A549 (cell line): ENCODE results near the gene RFT1. TPM values are rescaled to one million over a fixed set of nuclear protein-coding genes. Genes with fewer than 3 reads are reported as not detected.

Experiments
- ATAC-seq, 2 experiments: fragments of 200-7000 bp in 1 of 2; fragments of >200 bp in 1 of 2; cut with Nextera tagmentation in 1 of 2; cut with Tn5 transposase in 1 of 2; 3 replicates each; pipeline versions ENCODE4 v1.8.0 to v1.9.1; 2018 to 2020; ENCODE audit warnings: mild to moderate bottlenecking in 1 of 2, moderate library complexity in 1 of 2
- CTCF ChIA-PET: fragments of 300-600 bp; sonication (Branson Sonifier 250); formaldehyde crosslinking; extraction: SDS; loops from one replicate; lab custom pipeline; 2021; ENCODE audit warnings: antibody characterized with exemption, inconsistent platforms; lab: Yijun Ruan, JAX
- POLR2A ChIA-PET: fragments of 350-600 bp; formaldehyde crosslinking; extraction: SDS; loops from one replicate; lab custom pipeline; 2021; ENCODE audit warnings: antibody characterized with exemption, inconsistent platforms; lab: Yijun Ruan, JAX
- DNase-seq, 2 experiments: peaks; one replicate each; pipeline versions ENCODE4 v3.0.0 to v3.0.0-alpha.2; 2011 to 2016; ENCODE audit warnings: low read depth in 1 of 2, low spot score in 1 of 2
- FAIRE-seq: peaks from 2 replicates; lab custom pipeline; 2011; peaks lifted over from hg19 to GRCh38; lab: Jason Lieb, UNC
- H3K27ac ChIP-seq, 2 experiments: fragments of >200 bp; sonication (Bioruptor Twin); formaldehyde crosslinking; 3 replicates each; pipeline ENCODE4 v1.5.1; 2016 to 2017
- H3K4me1 ChIP-seq: fragments of >200 bp; sonication (Bioruptor Twin); formaldehyde crosslinking; 3 replicates; pipeline ENCODE4 v1.6.1; 2016
- H3K4me2 ChIP-seq: fragments of >200 bp; sonication (Bioruptor Twin); formaldehyde crosslinking; 3 replicates; pipeline ENCODE4 v1.6.1; 2016
- H3K4me3 ChIP-seq: fragments of >200 bp; sonication (Bioruptor Twin); formaldehyde crosslinking; 3 replicates; pipeline ENCODE4 v1.5.1; 2016
- H3K9me3 ChIP-seq: fragments of >200 bp; sonication (Bioruptor Twin); formaldehyde crosslinking; 3 replicates; pipeline ENCODE4 v1.6.1; 2016
- CBX8 ChIP-seq: fragments of 200-600 bp; sonication (generic); IDR thresholded peaks from 2 replicates; pipeline ENCODE4 v1.6.1; 2016
- E2F6 ChIP-seq: IDR thresholded peaks from 2 replicates; pipeline ENCODE4 v1.6.1; 2012; ENCODE audit warnings: low read depth, borderline replicate concordance
- FOSL2 ChIP-seq, 2 experiments: fragments of 450-650 bp in 1 of 2; fragments of >200 bp in 1 of 2; sonication (Bioruptor Twin) in 1 of 2; formaldehyde crosslinking; IDR thresholded peaks; 2 replicates each; pipeline versions ENCODE4 v1.5.0 to v1.6.1; 2016 to 2020; ENCODE audit warnings: mild to moderate bottlenecking in 1 of 2, moderate library complexity in 1 of 2
- GATA3 ChIP-seq: IDR thresholded peaks from 2 replicates; pipeline ENCODE4 v1.6.1; 2012; ENCODE audit warnings: borderline replicate concordance
- HMGXB4 ChIP-seq: fragments of 250-450 bp; sonication (Bioruptor Pico); IDR thresholded peaks from 2 replicates; pipeline ENCODE4 v1.5.0; 2021; ENCODE audit warnings: mild to moderate bottlenecking, moderate library complexity, borderline replicate concordance
- JUN ChIP-seq, 2 experiments: fragments of >200 bp; sonication (Bioruptor Twin); formaldehyde crosslinking; IDR thresholded peaks; 2 replicates in 1 of 2; 3 replicates in 1 of 2; pipeline ENCODE4 v1.6.1; 2016 to 2017
- PHF8 ChIP-seq: fragments of 200-600 bp; sonication (generic); IDR thresholded peaks from 2 replicates; pipeline ENCODE4 v1.6.1; 2016; ENCODE audit warnings: low read depth, mild to moderate bottlenecking, antibody characterized with exemption, moderate library complexity, borderline replicate concordance
- RFX5 ChIP-seq: fragments of 450-650 bp; IDR thresholded peaks from 2 replicates; pipeline ENCODE4 v1.7.1; 2014; ENCODE audit warnings: antibody characterized with exemption, mild to moderate bottlenecking, moderate library complexity
- TFCP2L1 ChIP-seq: fragments of 250-450 bp; sonication (Bioruptor Pico); IDR thresholded peaks from 2 replicates; pipeline ENCODE4 v1.5.0; 2021; ENCODE audit warnings: mild to moderate bottlenecking
- WGBS: methylation state at CpG from one replicate; pipeline ENCODE4 v1.1.6; 2017; ENCODE audit errors: missing lambda C conversion rate; 5-methylcytosine and 5-hydroxymethylcytosine counted together
- polyA plus RNA-seq, 4 experiments: library from polyadenylated mRNA; depleted of rRNA in 3 of 4; stranded (reverse); fragments of >200 nt; fragmentation: RNase III in 1 of 4; extraction: RNeasy Plus Mini Kit Qiagen cat#74134 plus additional on column Dnase treatment in 1 of 4; gene quantifications; 2 replicates in 3 of 4; 3 replicates in 1 of 4; pipeline ENCODE4 v1.2.3, GENCODE V29; 2011 to 2017
- TF ChIP-seq, protein P1 (sequence below): fragments of 450-650 bp; IDR thresholded peaks from 2 replicates; pipeline ENCODE4 v1.6.1; 2014; ENCODE audit warnings: antibody characterized with exemption
- TF ChIP-seq, protein P2 (sequence below): fragments of >200 bp; sonication (Bioruptor Twin); formaldehyde crosslinking; IDR thresholded peaks from 3 replicates; pipeline ENCODE4 v1.6.1; 2016
- TF ChIP-seq, protein P3 (sequence below): fragments of >200 bp; sonication (Bioruptor Twin); formaldehyde crosslinking; IDR thresholded peaks from 3 replicates; pipeline ENCODE4 v1.5.1; 2016

RFT1 gene
- polyA plus RNA-seq, 2 of the 4 experiments (the other 2 are of a cell fraction): 15.6 to 33.6 TPM

GRCh38 chr3:53179580-53179979, 49.3 kb upstream of the RFT1 start (continued):
- TF ChIP-seq HMGXB4 (CRISPR knock-in tag): no peak

GRCh38 chr3:53178246-53178645, 48.0 kb upstream of the RFT1 start:
- H3K4me3 ChIP-seq: no peak overlapping the region
- ATAC-seq (no peak), DNase-seq (no peak), FAIRE-seq (no peak)
- H3K4me2 ChIP-seq: no peak overlapping the region
- no peak for TF ChIP-seq E2F6
- no peak for TF ChIP-seq PHF8
- TF ChIP-seq HMGXB4 (CRISPR knock-in tag): no peak
- TF ChIP-seq FOSL2 (IDR thresholded peaks at IDR 0.05): no peak
- TF ChIP-seq FOSL2 (CRISPR knock-in tag; IDR thresholded peaks at IDR 0.05): no peak
- no peak for TF ChIP-seq GATA3
- TF ChIP-seq, protein P1, sequence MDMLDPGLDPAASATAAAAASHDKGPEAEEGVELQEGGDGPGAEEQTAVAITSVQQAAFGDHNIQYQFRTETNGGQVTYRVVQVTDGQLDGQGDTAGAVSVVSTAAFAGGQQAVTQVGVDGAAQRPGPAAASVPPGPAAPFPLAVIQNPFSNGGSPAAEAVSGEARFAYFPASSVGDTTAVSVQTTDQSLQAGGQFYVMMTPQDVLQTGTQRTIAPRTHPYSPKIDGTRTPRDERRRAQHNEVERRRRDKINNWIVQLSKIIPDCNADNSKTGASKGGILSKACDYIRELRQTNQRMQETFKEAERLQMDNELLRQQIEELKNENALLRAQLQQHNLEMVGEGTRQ: no peak
- no peak for TF ChIP-seq CBX8
- no peak for TF ChIP-seq TFCP2L1 (CRISPR knock-in tag)
- no peak overlapping the region for H3K27ac ChIP-seq
- ChIA-PET POLR2A (no interaction called here), CTCF (interaction anchor here (1.5 to 2.0 kb wide), 2 partner anchors 18 to 64 kb away, joined by 5 to 7 read pairs; no protein-coding TSS in a partner anchor)
- 97% methylated on average over 5 of the region's 15 CpGs for WGBS
- no peaks in the 10 kb centered on the region for H3K9me3 ChIP-seq
- no peaks in the 10 kb centered on the region for H3K4me1 ChIP-seq

- FAIRE-seq (no peak), ATAC-seq (peak in 1 of 2 experiments; percentile 16; a peak in 1 of 6 replicates), DNase-seq (no peak)
- TF ChIP-seq, protein P2, sequence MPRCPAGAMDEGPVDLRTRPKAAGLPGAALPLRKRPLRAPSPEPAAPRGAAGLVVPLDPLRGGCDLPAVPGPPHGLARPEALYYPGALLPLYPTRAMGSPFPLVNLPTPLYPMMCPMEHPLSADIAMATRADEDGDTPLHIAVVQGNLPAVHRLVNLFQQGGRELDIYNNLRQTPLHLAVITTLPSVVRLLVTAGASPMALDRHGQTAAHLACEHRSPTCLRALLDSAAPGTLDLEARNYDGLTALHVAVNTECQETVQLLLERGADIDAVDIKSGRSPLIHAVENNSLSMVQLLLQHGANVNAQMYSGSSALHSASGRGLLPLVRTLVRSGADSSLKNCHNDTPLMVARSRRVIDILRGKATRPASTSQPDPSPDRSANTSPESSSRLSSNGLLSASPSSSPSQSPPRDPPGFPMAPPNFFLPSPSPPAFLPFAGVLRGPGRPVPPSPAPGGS: no peak
- TF ChIP-seq, protein P3, sequence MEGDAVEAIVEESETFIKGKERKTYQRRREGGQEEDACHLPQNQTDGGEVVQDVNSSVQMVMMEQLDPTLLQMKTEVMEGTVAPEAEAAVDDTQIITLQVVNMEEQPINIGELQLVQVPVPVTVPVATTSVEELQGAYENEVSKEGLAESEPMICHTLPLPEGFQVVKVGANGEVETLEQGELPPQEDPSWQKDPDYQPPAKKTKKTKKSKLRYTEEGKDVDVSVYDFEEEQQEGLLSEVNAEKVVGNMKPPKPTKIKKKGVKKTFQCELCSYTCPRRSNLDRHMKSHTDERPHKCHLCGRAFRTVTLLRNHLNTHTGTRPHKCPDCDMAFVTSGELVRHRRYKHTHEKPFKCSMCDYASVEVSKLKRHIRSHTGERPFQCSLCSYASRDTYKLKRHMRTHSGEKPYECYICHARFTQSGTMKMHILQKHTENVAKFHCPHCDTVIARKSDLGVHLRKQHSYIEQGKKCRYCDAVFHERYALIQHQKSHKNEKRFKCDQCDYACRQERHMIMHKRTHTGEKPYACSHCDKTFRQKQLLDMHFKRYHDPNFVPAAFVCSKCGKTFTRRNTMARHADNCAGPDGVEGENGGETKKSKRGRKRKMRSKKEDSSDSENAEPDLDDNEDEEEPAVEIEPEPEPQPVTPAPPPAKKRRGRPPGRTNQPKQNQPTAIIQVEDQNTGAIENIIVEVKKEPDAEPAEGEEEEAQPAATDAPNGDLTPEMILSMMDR: no peak
- TF ChIP-seq JUN (IDR thresholded peaks at IDR 0.05): no peak
- TF ChIP-seq RFX5: no peak
- WGBS: 81% methylated on average over 6 of the region's 9 CpGs
- Histone ChIP-seq H3K4me1 (no peaks in the 10 kb centered on the region), H3K27ac (no peak overlapping the region), H3K9me3 (no peaks in the 10 kb centered on the region), H3K4me3 (no peak overlapping the region), H3K4me2 (no peak overlapping the region)
- ChIA-PET CTCF (interaction anchor here (0.7 to 1.8 kb wide), 4 partner anchors 12 to 41 kb away, joined by 3 to 8 read pairs (median 4); no protein-coding TSS in a partner anchor), POLR2A (interaction anchor here (0.5 kb wide), 1 partner anchor 17 kb away, joined by 3 read pairs; no protein-coding TSS in a partner anchor)
Measured at GRCh38 chr3:53175613-53176540, 45.6 kb upstream of the RFT1 start.
